GM21619 (cell line): ENCODE results near the gene PTGS1.
"Not testable (repeated sequence)": the region's sequence is repeated elsewhere in the genome, so short reads cannot be mapped to it uniquely, and the experiment has no call there.

ENCODE experiments used
- ATAC-seq: cut with Tn5 transposase; IDR thresholded peaks from one replicate; pipeline ENCODE4 v1.9.1; 2021; ENCODE audit not compliant: unreplicated experiment

The PTGS1 gene

DNA sequence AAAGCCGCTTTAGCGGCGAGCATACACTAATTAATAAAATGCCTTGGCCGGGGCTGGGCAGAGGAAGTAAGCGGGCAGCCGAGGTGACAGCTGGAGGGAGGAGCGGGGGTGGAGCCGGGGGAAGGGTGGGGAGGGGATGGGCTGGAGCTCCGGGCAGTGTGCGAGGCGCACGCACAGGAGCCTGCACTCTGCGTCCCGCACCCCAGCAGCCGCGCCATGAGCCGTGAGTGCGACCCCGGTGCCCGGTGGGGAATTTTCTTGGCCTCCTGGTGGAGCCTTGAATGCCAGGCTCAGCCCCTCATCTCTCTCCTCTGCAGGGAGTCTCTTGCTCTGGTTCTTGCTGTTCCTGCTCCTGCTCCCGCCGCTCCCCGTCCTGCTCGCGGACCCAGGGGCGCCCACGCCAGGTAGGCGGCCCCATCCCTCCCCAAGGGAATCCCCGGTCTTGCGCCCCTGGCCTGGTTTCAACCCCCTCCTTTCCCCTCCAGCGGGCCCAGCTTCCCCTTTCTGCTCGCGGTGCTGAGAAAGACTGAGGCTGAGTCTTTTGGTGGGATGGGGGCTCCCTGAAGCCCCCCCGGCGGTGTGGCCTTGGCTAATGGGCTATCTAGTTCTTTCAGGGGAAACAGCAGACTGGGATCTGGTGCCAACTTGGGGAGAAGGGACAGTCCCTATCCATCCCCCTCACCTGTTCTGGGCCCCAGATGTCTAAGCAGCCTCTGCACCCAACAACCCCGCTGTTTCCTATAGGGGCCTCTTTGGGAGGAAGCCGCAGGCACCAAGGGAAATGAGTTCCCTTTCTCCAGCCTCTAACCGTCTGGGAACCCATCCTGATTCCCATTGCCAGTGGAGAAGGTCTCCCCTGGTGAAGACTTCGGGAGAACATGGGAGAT lies at the start of gene PTGS1:
PTGS1 (plus strand) TSS at position 156 of the 887 bp plus-strand sequence; CDS start at position 217, 61 bp downstream.
- ATAC-seq, result peak; percentile 62

GRCh38 chr9:122322553-122322952 lies 48.3 kb upstream of the PTGS1 start:
- ATAC-seq, result no peak

DNA sequence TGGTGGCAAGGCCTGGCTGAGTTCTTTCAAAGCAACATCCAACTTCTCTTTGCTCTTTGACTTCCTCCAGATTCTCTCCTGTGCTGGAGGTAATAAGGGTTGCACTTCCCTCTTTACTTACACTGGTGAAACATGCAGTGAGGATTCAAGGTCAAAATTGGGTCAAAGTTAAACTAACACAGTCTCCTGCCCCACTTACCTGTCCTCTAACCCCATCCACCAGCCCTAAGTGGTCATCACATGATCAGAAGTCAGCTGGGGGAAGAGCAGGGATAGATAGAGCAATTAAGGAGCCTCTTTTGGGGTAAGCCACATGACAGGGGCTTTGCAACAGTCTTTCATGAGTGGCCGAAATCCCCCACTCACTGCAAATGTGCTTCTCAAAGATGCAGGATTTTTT lies 46.2 kb upstream of the PTGS1 start:
- not testable (repeated sequence) for ATAC-seq

DNA sequence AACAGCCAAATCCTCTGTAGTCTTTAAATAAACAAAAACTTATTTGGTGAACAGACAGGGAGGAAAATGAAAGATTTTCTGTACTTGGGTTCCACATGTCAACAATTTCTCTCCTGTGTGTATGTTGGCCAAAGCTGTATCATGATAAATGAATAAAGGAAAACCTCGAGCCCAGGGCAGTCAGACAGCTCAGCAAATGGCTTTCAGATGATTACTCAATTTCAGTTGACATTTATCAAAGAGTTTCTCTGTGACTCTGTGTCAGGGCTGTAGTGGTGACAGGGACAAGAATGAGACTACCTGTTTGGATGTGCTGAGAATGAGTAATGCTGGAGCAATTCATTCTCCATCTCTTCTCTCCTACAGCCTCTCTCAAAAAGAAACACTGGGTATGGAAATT lies 45.7 kb upstream of the PTGS1 start:
- ATAC-seq, result no peak

DNA sequence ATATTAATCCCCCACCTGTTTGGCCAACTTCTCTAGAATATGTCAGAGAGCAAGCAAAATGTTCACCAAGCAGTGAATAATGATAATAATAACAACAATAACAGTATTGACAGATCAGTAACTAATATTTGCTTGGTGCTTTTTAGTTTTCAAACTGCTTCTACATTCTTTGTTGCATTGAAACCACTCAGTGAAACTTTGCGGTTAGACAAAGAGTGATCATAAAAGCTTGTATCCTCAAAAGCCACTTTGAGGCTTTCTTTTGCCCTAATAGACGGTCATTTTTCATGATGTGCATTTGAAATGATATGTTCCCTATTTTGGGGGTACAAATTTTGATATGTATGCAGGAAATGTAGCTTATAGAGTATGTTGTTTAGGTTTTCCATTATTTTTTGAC lies 43.6 kb upstream of the PTGS1 start:
- ATAC-seq, result no peak

DNA sequence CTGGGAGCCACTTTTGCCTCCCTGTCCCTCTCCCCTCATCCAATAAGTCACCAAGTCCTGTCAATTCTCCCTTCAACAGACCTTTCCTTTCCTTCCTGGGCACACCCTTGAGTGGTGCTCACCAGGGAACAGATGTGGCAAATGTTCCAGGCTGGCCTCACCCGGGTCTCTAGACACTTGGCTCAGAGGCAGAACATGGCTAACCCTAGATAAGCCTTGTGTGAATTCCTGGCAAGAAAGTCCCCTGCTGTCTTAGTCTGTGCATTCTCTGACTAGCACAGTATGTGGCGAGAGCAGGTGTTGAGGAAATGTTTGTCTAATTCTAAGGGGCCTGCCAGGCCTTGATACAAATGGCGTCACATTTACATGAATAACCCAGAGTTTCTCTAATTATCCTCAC lies 41.2 kb upstream of the PTGS1 start:
- ATAC-seq, result no peak

DNA sequence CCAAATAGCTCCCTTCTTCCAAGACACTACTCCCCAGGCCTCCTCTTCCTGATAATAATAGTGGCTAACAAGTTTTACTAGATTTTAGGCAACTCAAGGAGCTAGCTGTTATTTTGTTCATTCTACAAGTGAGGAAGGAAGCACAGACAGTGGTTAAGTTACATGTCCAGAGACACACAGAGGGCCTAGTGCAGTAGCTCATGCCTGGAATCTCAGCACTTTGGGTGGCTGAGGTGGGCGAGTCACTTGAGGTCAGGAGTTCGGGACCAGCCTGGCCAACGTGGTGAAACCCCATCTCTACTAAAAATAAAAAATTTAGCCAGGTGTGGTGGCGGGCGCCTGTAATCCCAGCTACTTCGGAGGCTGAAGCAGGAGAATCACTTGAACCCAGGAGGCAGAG lies 40.4 kb upstream of the PTGS1 start:
- not testable (repeated sequence) for ATAC-seq

DNA sequence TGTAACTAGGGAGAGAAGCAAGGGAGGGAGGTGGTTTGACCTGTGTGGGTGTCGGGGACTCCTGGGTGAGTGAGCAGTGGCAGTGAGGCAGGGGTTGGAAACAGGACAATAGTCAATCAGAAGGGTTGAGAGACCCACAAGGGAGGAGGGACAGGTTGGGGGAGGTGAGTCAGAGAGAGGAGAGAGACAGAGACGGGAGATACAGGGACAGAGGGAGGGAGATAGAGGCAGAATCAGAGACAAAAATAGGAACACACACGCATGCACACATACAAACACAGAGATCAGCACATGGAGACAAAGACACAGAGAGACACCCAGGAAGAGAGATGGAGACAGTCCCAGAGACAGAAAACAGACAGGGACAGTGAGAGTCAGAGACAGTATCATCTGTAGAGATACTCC lies 39.3 kb upstream of the PTGS1 start:
- no peak for ATAC-seq

- ATAC-seq, result no peak
These were observed 38.7 kb upstream of the PTGS1 start for GRCh38 chr9:122332083-122332482.

GRCh38 chr9:122332644-122333043 lies 38.2 kb upstream of the PTGS1 start:
- ATAC-seq, result no peak

DNA sequence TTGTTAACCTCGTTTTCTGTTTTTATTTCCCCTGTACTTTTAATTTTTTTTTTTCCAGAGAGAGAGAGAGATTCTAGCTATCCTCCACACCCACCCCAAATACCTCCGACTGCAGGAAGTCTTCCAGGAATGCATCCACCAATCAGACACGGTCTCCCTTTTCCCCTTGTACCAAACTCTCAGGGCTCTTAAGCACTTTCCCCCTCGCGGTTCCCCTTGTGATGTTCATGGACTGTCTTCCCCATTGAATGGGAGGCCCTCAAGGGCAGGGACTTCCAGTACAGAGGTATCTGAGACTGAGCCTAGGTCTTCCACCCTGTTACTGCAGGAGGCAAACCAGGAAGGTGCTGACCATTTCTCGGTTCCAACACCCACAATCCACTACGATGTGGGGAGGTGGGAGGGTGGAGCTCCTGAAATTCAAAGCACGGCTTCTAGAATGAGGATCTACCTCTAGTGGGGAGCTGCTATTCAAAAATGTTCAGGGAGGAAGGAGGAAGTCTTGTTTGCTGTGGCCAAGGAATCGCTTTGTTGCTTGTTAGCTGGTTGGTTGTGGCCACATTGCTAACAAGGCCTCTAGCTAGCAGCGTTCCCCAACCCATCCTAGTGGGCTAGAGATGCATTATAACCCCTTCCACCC lies 37.5 kb upstream of the PTGS1 start:
- no peak for ATAC-seq

DNA sequence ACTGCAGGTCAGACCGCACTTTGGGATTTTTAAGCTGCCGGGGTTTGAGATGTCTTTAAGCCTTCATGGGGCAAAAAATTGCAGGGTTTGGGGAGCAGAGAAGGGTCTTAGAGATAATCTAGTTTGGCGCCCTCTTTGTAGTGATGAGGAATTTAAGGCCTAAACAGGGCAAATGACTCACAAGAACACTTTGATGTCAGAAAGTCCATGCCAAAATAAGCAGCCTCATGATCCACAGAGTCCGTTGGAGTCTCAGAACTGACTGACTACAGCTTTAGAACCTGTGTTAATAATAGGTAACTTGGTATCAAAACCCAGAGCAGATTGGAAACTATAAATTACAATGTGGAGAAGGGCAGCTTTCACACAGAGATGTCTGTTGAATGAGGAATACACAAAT lies 35.9 kb upstream of the PTGS1 start:
- no peak for ATAC-seq

DNA sequence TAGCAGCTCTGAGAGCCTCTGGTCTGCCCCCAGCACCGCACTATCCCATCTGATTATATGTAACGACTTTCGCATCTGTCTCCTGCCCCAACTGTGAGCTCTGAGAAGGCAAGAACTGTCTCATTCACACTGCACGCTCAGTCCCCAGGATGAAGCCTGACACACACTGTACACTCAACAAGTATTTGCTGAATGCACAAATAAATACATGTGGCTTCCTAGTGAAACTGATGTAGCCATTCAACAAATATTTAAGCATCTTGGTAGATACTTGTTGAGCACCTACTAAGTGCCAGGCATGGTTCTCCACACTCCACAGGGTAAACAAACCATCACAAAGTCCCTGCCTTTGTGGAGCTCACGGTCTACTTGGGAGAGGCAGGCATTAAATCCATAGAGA lies 34.6 kb upstream of the PTGS1 start:
- ATAC-seq, result no peak

DNA sequence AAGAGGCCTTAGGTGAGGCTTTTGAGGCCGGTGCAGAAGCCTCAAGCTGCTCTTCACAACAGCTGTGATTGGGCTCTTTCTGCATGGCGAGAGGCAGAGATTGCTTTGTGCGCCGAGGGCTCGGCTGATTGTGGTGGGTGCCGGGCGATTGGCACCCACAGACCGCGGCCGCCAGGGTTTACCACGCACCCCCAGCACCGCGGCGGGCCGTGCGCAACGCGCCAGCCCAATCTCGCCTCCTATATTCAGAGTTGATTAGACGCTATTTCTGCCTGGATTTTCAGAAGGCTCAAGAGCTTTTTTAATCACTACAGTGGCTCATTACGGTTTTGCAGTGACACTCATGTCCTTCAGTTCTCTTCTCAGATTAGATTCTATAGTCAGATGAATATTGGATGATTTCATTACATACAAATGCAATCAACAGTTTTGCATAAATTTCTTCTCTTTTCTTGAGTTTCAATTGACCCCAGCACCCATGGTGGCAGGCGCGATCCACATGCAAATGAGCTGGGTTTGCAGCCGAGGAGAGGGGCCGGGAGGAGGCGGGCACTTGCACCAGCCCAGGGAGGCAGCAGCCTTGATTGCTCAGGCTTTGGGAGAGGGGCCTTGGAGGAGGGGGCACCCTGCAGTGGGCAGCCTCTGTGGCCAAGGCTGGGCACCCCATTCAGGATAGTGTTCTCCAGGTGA lies 33.8 kb upstream of the PTGS1 start:
- no peak for ATAC-seq

GRCh38 chr9:122337556-122337929 lies 33.3 kb upstream of the PTGS1 start:
- no peak for ATAC-seq

- ATAC-seq, result no peak
These were observed 32.3 kb upstream of the PTGS1 start for GRCh38 chr9:122338536-122338935.

GRCh38 chr9:122338994-122339393 lies 31.8 kb upstream of the PTGS1 start:
- no peak for ATAC-seq

GRCh38 chr9:122339579-122339978 lies 31.2 kb upstream of the PTGS1 start:
- ATAC-seq, result no peak

DNA sequence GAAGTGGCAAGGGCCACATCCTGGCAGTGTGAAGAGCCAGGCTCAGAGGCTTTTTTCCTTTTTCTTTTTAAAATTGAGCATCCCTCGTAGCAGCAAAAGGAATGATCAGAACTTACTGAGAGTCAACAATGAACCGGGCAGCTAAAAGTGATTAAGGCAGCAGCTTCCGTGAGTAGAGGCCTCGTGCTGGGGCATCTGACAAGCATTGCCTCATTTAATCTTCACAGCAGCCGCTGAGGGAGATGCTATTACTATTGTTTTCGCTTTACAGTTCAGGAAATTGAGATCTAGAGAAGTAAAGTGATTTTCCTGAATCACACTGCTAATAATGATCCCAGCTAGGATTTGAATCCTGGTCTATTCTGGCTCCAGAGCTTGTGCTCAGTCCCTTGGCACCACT lies 30.7 kb upstream of the PTGS1 start:
- no peak for ATAC-seq

DNA sequence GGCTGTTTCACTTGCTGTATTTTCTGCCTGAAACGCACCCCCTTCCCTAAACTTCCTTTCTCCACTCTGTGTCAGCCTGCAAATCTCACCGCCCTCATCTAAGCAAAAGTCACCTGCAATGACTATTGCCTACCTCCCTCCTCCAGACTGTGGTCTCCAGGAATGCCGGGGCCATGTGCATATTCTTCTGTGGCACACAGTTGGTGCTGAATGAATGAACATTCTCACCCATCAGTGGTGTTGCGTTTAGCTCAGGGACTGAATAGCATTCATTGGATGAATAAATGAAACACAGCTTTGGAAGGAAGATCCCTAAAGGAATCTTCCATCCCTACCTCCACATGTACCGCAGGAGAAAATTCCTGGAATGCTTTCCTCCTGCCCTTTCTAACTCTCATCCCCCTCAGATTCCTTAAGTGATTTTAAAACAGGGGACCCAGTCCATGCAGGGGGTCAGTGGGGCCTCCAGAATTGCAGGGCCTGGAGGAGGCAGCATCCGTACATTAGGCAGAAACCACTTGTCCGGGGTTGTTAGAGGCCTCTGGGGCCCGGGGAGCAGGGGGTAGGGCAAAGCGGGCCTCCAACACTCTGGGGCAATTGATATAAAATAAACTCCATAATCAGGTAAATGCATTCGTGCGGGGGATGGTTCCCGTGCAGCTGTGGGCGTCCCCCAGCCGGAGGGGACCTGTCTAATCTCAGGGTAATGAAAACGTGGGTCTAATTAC lies 28.3 kb upstream of the PTGS1 start:
- ATAC-seq, result no peak
